ENCODE data around the gene RPS19BP1. TPM values are rescaled to one million over a fixed set of nuclear protein-coding genes. Genes with fewer than 3 reads are reported as not detected.
A peak's percentile ranks its signal among the peaks of the same experiment; 100 is the strongest.

RPS19BP1 gene
- polyA plus RNA-seq, 1 of the 3 experiments (the other 2 are of a cell fraction): 97.2 TPM

- H3K36me3 ChIP-seq (replicated peaks in 1 of 2; ENCODE audit: control insufficient read depth in 1 of 2, insufficient read depth in 2 of 2, low read length in 1 of 2): no peaks in the 10 kb centered on the region
- H4K20me1 ChIP-seq (ENCODE audit: insufficient read depth): no peaks in the 10 kb centered on the region
- 0% methylated on average over 1 of the region's 13 CpGs for WGBS (ENCODE audit: low lambda C conversion rate)
- POLR2A ChIA-PET: interaction anchor here (0.6 to 1.2 kb wide), 2 partner anchors 24 to 27 kb away, joined by 3 read pairs; partner anchors contain the start of gene ATF4
- H3F3A ChIP-seq (replicated peaks; ENCODE audit: insufficient read depth): no peaks in the 10 kb centered on the region
- H3K79me2 ChIP-seq (ENCODE audit: insufficient read depth): no peaks in the 10 kb centered on the region
- no peaks in the 10 kb centered on the region for H3K9me3 ChIP-seq
- peak; percentile 50 for DNase-seq
- no peak overlapping the region for H3K9ac ChIP-seq
- H3K9me2 ChIP-seq: no peaks in the 10 kb centered on the region
- H2AFZ ChIP-seq (ENCODE audit: low read depth): no peak overlapping the region; the same call in 1 of the 2 replicates
- no peak overlapping the region; a peak in 1 of 4 replicates for H3K27ac ChIP-seq (ENCODE audit: low read depth in 2 of 2, low read length in 1 of 2)
- peaks cover 0 to 19% of the 10 kb centered on the region in 2 experiments; a peak in 2 of 4 replicates for H3K4me1 ChIP-seq (ENCODE audit: control insufficient read depth in 1 of 2, insufficient read depth in 2 of 2, low read depth in 1 of 2, low read length in 1 of 2)
- no peak overlapping the region for H3K4me3 ChIP-seq (ENCODE audit: low read depth in 2 of 2, low read length in 1 of 2)
- TF ChIP-seq GATA2 (CRISPR knock-in tag; IDR thresholded peaks at IDR 0.05) (no peak), SMC3 (IDR thresholded peaks at IDR 0.05; ENCODE audit: low read depth, low read length) (peak; percentile 5; the same call in 1 of the 2 replicates), FOXM1 (IDR thresholded peaks at IDR 0.05; ENCODE audit: low read depth) (no peak), RAD21 (IDR thresholded peaks at IDR 0.05; ENCODE audit: low read length) (peak; percentile 48), ZBTB33 (IDR thresholded peaks at IDR 0.05; ENCODE audit: borderline replicate concordance, low read depth) (no peak), USF2 (IDR thresholded peaks at IDR 0.05; ENCODE audit: borderline replicate concordance, low read depth, low read length) (no peak), FOXJ3 (CRISPR knock-in tag; IDR thresholded peaks at IDR 0.05) (no peak), MXI1 (IDR thresholded peaks at IDR 0.05; ENCODE audit: low read depth, low read length) (0 out of 2 replicates have a peak, but pooled peaks have one; percentile 24), CTCF (IDR thresholded peaks at IDR 0.05) (peak; percentile 59)
- no peaks in the 10 kb centered on the region for H3K27me3 ChIP-seq (ENCODE audit: insufficient read depth)
- no peak overlapping the region for H3K4me2 ChIP-seq
- CTCF ChIA-PET: interaction anchor here (0.6 to 3.9 kb wide), 16 partner anchors 12 to 386 kb away, joined by 3 to 36 read pairs (median 4); partner anchors contain the start of genes RPS19BP1 and TAB1
Observed at GRCh38 chr22:39496131-39496838, 36.3 kb downstream of the RPS19BP1 start.

All from SK-N-SH (cell line).